Activated naive CD4-positive, alpha-beta T cell treated with anti-CD3 and anti-CD28 coated beads, Interleukin-2, amount 10 ng/mL, durations not matched to agents 7 days and 5 days (primary cell): ENCODE results near the gene RTL10.

ENCODE experiments used
- CTCF ChIA-PET: fragments of 350-600 bp; sonication (Branson Sonifier 250); formaldehyde crosslinking; loops from one replicate; lab custom pipeline; 2021; ENCODE audit warnings: antibody characterized with exemption; lab: Charles Lee
- DNase-seq: peaks from one replicate; pipeline ENCODE4 v3.0.0-alpha.2; 2020
- H3K27ac Mint-ChIP-seq: one replicate; pipeline ENCODE4 v1.8.0; 2021; ENCODE audit warnings: mild to moderate bottlenecking, moderate library complexity, mixed read lengths
- H3K27me3 Mint-ChIP-seq: one replicate; pipeline ENCODE4 v1.8.0; 2021; ENCODE audit warnings: mild to moderate bottlenecking, mixed read lengths
- H3K36me3 Mint-ChIP-seq: one replicate; pipeline ENCODE4 v1.8.0; 2021; ENCODE audit warnings: mixed read lengths
- H3K4me1 Mint-ChIP-seq: one replicate; pipeline ENCODE4 v1.8.0; 2021; ENCODE audit warnings: mixed read lengths
- H3K4me3 Mint-ChIP-seq: one replicate; pipeline ENCODE4 v1.8.0; 2021; ENCODE audit warnings: mild to moderate bottlenecking, moderate library complexity, mixed read lengths
- H3K9me3 Mint-ChIP-seq: one replicate; pipeline ENCODE4 v1.8.0; 2021; ENCODE audit warnings: mixed read lengths

RTL10 gene

DNA sequence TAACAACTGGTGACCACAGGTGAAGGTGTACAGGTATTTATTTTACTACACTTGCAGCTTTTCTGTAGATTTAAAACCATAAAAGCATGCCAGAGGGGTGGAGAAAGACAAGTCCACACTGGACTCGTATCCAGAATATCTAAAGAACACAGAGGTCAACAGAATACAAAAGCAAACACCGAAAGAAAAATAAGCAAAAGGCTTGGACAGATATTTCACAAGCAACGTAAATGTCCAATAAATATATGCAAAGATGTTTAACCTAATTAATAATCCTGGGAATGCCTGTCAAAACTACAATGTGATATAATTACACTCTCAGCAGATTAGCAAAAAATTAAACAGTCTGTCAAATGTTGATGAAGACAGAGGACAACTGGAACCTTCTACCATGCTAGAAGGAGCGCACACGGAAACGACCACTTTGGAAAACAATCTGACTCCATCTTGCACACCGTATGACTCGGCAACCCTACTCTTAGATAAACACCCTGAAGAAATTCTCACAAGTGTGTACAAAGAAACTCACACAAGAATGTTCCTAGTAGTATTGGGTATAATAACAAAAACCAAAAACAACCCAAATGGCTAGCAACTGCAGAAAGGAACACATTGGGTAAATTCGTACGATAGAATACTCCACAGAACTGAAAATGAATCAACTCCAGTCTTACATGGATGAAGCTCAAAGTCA, 27.2 kb downstream of the RTL10 start:
- Mint-ChIP-seq H3K36me3 (no peaks in the 10 kb centered on the region), H3K27ac (no peak overlapping the region), H3K9me3 (no peaks in the 10 kb centered on the region), H3K27me3 (no peaks in the 10 kb centered on the region), H3K4me3 (no peak overlapping the region), H3K4me1 (no peaks in the 10 kb centered on the region)
- DNase-seq: no peak
- CTCF ChIA-PET: no interaction called here

DNA sequence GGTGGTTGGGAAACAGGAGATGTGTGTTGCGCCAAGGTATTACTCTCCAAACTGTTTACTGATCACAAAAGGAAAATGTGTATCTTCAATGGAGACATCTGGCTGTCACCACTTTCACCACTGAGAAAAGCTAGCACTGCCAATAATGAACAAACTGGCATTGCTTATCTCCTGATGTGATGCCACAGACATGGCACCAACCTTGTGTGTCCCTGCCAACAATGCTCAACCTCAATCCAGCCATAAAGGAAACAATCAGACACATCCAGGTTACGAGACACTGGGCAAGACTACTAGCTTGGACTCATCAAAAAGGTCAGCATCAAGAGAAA, 28.1 kb downstream of the RTL10 start:
- no peaks in the 10 kb centered on the region for H3K9me3 Mint-ChIP-seq
- CTCF ChIA-PET: no interaction called here
- no peak for DNase-seq
- H3K27ac Mint-ChIP-seq: no peak overlapping the region
- no peaks in the 10 kb centered on the region for H3K36me3 Mint-ChIP-seq
- H3K4me3 Mint-ChIP-seq: no peak overlapping the region
- H3K27me3 Mint-ChIP-seq: no peaks in the 10 kb centered on the region
- no peaks in the 10 kb centered on the region for H3K4me1 Mint-ChIP-seq

DNA sequence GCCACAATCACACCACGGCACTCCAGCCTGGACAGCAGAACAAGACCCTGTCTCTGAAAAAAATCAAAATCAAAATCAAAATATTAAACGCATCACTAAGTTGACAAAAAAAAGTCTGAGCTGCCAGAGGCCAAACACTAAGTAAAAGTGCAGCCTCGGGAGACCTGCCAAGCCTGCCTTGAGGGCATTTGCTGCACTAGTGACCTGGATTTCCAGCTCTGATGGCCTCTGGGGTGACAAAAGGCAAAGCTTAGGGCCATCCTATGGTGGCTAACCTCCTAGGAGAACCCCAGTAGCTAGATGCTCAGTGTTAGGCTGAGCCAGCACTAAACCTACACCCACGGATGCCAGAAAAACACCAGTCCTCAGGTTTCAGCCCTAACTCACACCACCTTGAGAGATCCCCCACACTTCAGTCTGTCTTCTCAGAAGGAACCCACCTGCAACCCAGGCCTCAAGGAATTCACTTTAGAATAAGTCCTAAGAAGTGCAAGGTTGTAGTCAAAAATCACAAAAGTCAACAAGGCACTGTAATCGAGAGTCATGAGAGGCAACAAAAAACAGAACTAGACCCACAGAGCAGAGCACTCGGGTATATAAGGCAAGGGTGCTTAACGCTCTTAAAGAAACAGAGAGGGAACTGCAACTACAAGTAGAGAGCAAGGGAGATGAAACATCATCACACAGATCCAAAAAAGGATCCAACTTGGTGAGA, 28.6 kb downstream of the RTL10 start:
- H3K4me3 Mint-ChIP-seq: no peak overlapping the region
- no peaks in the 10 kb centered on the region for H3K9me3 Mint-ChIP-seq
- H3K27ac Mint-ChIP-seq: no peak overlapping the region
- no peak for DNase-seq
- H3K27me3 Mint-ChIP-seq: no peaks in the 10 kb centered on the region
- H3K4me1 Mint-ChIP-seq: no peaks in the 10 kb centered on the region
- CTCF ChIA-PET: no interaction called here
- H3K36me3 Mint-ChIP-seq: no peaks in the 10 kb centered on the region

DNA sequence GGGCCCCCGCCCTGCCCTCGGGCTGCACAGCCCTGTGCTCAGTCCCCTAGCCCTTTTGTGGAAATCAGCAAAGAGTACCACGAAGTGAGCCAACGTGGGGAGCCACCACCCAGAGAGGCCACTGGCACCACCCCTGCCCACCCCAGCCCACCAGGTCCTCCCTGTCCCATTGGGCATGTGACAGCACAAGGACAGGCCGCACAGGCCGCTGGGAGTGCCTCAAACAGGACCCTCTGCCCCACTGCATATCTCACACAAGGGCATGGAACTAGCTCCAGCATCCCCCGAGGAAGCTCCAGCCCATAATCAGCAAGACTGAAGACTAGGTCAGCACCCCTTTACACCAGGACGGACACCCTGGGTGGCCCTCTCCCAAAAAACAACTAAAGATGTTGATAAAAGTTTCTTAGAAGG, 29.7 kb downstream of the RTL10 start:
- H3K4me3 Mint-ChIP-seq: no peak overlapping the region
- no peaks in the 10 kb centered on the region for H3K4me1 Mint-ChIP-seq
- no peak overlapping the region for H3K27ac Mint-ChIP-seq
- no peaks in the 10 kb centered on the region for H3K27me3 Mint-ChIP-seq
- no peaks in the 10 kb centered on the region for H3K9me3 Mint-ChIP-seq
- CTCF ChIA-PET: no interaction called here
- no peak for DNase-seq
- no peaks in the 10 kb centered on the region for H3K36me3 Mint-ChIP-seq

DNA sequence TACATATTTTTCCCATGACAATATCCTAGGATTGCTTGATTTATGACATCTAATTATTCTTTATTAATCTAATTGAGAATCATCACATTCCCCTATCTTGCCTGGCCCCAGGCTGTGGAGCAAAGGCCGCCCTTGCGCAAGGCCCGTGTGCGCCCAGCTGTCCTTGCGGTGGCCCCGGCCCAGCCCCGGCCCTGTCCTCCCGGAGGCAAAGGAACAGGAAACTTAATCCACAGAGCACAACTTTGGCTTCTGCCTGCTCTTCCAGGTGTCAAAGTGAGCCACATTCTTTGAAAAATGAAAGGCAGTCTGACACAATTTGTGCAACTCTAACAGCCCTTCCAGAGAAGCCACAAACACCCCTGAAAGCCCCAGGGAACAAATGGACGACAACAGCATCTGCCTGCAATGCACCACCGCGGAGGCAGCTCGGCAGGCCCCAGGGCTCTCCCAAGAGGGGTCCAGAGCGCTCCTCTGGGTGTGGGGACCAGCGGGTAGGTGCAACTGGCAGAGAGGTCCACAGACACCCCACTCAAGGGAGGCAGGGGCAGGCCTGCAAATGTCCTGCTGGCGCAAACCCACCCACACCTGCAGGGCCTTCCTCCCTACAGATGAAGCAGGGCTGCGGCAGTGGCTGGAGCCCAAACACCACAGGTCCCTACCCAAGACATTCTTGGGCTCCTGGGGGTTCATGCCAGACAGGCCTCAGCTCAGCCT, 30.3 kb downstream of the RTL10 start:
- Mint-ChIP-seq H3K9me3 (no peaks in the 10 kb centered on the region), H3K4me1 (no peaks in the 10 kb centered on the region), H3K4me3 (no peak overlapping the region), H3K27ac (no peak overlapping the region), H3K36me3 (no peaks in the 10 kb centered on the region), H3K27me3 (no peaks in the 10 kb centered on the region)
- no peak for DNase-seq
- CTCF ChIA-PET: no interaction called here

DNA sequence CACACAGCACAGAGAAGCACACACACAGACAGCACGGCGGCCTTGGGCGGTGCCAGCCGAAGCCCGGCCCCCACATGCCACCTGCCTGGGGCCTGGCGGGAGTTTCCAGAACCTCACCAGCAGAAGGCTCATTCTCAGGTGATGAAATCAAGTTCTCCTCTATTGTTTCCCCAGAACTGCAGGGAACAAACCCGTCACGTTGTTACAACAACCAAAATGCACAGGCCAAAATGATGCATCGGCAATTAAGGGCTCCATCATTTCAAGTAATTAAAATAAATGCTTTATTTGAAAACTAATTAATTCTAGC, 30.8 kb downstream of the RTL10 start:
- CTCF ChIA-PET: no interaction called here
- Mint-ChIP-seq H3K36me3 (no peaks in the 10 kb centered on the region), H3K4me1 (no peaks in the 10 kb centered on the region), H3K4me3 (no peak overlapping the region), H3K27me3 (no peaks in the 10 kb centered on the region), H3K27ac (no peak overlapping the region), H3K9me3 (no peaks in the 10 kb centered on the region)
- DNase-seq: no peak

DNA sequence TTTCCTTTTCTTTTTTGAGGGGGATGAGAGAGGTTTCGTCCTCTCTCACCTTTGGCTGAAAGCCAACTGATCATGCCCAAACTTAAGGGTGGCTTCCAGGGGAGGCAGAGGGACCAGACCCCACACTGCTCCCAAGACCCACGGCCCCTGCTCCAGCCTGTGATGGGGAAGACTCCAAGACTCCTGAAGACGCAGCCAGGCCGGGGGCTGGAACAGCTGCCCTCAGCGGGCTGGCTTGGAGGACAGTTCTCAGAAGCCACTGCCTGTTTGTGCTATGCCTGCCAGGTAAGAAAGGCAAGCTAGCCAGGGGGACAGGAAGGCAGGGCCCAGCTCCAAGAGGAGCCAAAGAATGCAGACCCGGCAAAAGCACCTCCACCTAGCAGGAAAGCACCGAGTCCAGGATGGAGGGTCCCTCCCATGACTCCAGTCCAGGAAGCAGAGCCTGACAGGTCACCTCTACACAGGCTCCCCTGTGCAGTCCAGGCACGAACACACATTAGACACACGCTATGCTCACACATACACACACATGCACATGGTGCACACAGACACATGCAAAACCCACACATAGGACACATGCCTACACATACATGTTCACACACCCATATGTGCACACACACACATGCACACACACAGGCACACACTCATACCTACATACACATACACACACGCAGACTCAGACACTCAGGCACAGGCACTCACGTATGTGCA, 31.3 kb downstream of the RTL10 start:
- Mint-ChIP-seq H3K4me3 (no peak overlapping the region), H3K9me3 (no peaks in the 10 kb centered on the region), H3K4me1 (no peaks in the 10 kb centered on the region), H3K36me3 (no peaks in the 10 kb centered on the region), H3K27ac (no peak overlapping the region), H3K27me3 (no peaks in the 10 kb centered on the region)
- CTCF ChIA-PET: no interaction called here
- DNase-seq: no peak

DNA sequence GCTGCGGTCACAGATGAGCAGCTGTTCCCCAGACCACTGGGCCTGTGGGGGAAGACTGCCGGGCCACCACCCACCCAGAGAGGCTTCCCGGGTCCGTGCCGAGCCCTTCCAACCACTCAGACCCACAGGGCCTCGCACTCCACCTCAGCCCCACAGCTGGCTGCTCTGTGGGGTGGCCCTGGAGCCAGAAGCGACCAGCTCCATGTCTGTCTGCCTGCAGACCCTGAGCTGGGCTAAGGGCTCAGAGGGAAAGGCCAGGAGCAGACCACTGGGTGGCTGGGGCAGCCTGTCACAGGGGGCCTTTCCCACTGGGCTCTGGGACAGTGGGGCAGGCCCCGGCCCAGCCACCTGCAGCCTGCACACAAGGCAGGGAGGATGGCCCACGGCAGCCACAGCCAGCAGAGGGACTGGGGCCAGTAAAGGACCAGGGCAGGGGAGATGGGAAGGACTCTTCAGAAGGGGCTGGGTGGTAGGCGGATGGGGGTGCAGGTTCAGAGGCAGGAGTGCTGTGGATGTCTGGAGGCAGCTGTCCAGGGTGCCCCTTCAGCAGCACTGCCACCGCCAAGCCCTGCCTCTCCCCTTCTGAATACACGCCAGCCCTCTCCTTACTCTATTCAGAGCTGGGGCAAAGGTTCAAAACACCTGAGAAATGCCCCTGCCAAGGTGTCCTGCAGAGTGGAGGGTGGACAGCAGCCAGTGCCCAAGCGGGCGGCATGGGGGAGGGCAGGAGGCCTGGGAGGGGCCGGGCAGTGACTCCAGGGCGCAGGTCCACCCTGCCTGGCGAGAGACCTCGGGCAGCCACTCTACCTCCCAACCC, 32.2 kb downstream of the RTL10 start:
- H3K27me3 Mint-ChIP-seq: no peaks in the 10 kb centered on the region
- H3K36me3 Mint-ChIP-seq: no peaks in the 10 kb centered on the region
- no peaks in the 10 kb centered on the region for H3K9me3 Mint-ChIP-seq
- no peak overlapping the region for H3K27ac Mint-ChIP-seq
- no peaks in the 10 kb centered on the region for H3K4me1 Mint-ChIP-seq
- CTCF ChIA-PET: no interaction called here
- H3K4me3 Mint-ChIP-seq: no peak overlapping the region
- DNase-seq: no peak

DNA sequence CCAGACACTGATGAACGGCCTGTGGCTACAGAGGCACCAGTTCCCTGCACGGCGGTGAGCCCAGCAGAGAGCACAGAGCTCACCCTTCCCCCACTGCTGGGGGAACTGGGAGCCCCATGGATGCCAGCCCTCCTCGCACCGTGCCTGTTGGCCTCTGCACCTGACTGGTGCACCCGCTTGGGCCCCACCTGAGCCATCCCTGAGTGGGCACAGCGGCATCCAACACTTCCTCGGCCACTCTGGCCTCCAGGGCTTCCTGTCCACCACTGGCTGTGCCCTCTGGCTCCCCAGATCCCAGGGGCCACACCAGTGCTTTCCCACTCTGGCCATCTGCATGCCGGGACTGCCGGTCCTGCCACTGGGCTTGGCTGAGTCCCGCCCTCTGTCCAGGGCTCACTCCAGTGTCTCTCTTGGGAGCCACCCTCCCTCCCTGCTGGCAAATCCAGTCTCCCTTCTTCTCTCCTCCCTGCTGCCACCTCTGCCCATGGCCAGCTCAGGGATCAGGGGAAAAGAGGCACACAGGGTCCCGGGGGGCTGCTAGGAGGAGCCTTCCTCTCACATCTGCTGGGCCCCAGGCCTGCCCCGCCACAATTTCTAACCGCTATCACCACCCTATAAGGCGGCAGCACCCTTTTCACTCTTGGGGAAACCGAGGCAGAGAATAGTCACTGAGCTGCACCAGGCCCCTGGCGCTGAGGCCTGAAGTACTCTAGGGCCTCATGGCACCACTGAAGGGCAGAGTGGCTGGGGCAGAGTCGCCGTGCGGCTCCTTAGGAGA, 33.0 kb downstream of the RTL10 start:
- no peaks in the 10 kb centered on the region for H3K27me3 Mint-ChIP-seq
- H3K9me3 Mint-ChIP-seq: no peaks in the 10 kb centered on the region
- H3K27ac Mint-ChIP-seq: no peak overlapping the region
- H3K4me3 Mint-ChIP-seq: no peak overlapping the region
- CTCF ChIA-PET: no interaction called here
- H3K4me1 Mint-ChIP-seq: no peaks in the 10 kb centered on the region
- no peak for DNase-seq
- no peaks in the 10 kb centered on the region for H3K36me3 Mint-ChIP-seq

DNA sequence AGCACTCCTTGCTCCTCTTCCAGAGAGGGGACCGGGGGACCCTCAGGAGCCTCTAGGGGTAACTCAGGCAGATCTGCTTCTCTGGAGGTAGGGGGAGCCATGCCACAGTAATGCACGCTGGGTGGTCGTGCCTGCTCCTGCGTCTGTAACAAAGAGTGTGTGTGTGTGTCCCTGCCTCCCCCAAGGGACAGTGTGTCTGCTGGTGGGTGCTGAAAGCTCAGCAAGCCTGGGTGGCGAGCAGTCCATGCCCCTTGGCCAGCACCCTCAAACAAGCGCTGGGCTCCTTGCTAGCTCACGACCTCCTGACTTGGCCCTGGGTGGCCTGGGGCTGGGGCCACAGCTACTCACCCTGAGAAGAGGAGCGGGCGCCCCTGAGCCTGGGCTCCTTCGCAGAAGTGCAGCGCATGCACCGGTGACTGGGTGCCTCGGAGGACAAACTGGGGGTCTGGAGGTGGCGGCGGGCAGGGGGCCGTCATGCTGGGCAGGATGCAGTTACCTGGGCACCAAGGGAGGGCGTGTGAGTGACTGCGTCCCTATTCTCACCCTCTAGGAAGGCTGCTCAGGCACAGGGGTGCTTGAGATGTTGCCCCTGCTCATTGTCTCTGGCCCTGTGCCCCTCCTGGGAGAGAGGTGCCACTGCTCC, 33.7 kb downstream of the RTL10 start:
- CTCF ChIA-PET: no interaction called here
- no peak overlapping the region for H3K27ac Mint-ChIP-seq
- H3K36me3 Mint-ChIP-seq: no peaks in the 10 kb centered on the region
- H3K4me1 Mint-ChIP-seq: no peaks in the 10 kb centered on the region
- H3K9me3 Mint-ChIP-seq: no peaks in the 10 kb centered on the region
- no peak overlapping the region for H3K4me3 Mint-ChIP-seq
- no peak for DNase-seq
- H3K27me3 Mint-ChIP-seq: no peaks in the 10 kb centered on the region

DNA sequence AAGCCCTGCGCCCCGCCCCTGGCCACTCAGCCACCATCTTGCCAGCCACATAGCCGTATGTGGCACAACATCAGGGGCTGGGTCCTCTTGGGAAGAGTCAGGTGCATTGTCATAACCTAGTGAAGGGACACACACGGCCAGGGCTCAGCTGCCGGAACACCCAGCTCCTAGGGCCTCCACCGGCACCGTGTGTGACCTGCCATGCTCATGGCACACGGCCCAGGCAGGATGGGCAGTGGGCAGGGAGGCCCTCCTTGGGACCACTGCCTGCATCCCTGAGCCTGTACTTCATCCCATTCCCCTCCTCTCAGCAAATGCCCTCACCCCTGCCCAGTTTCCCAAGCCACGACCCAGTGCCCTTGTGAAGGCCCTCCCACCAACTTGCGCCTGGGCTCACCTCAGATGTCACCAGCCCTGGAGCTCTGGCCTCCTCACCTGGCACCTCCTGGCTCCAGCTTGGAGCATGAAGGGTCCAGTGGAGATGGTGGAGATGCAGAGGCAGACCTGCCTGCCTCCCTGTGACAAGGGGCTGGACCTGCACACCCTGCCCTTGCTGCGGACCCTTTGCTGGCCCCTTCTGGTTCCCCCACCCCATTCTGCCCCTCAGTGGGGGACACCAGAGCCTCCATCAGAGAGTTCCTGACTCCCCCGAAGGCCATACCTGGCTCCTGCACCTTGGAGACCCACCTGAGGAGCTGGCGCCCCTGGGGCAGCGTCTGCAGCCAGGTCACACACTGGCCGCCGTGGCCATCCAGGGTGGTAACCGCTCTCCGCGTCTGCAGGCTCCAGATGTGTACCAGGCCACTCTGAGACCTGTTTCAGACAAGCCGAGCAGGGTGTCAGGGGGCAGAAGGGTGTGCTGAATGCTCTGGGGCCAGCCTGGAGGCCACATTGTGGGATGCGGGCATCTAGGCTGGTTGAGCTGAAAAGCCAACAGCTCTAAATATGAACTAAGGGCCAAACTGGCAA, 34.5 kb downstream of the RTL10 start:
- Mint-ChIP-seq H3K4me3 (no peak overlapping the region), H3K27me3 (no peaks in the 10 kb centered on the region), H3K9me3 (no peaks in the 10 kb centered on the region), H3K4me1 (no peaks in the 10 kb centered on the region), H3K36me3 (no peaks in the 10 kb centered on the region), H3K27ac (no peak overlapping the region)
- DNase-seq: no peak
- CTCF ChIA-PET: no interaction called here

DNA sequence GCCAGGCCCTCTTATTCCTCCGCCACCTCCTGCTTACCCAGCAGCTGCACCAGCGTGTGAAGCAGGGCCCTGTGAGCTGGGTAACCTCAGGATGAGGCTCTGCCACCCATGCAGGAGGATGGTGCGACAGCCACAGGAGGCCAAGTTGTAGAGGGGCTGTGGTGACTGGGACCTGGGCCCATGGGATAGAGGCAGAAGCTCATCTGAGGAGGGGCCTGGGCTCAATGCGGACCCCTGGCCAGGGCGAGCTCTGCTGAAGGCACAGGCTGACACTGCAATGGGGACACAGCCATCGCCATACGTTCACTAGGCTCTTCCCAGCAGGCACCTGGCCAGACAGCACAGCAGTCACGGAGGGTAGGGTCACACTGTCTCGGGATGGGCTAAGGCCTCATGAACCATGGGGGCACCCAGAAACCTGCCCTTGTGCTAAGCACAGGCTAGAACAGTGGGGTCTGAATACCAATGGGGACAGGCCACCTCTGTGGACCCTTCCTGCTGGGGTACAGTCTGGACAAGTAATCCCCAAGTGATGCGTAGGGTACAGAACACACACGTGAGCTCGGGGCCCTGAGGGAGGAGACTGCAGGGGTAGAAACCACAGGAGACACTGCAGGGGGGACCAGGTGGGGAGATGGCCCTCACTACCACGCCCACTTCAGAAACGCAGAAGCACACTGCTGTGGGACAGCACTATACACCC, 35.3 kb downstream of the RTL10 start:
- CTCF ChIA-PET: no interaction called here
- Mint-ChIP-seq H3K36me3 (no peaks in the 10 kb centered on the region), H3K9me3 (no peaks in the 10 kb centered on the region), H3K4me1 (no peaks in the 10 kb centered on the region), H3K27ac (no peak overlapping the region), H3K27me3 (no peaks in the 10 kb centered on the region), H3K4me3 (no peak overlapping the region)
- DNase-seq: no peak
